ENCODE data around the gene FBXW12. TPM values are rescaled to one million over a fixed set of nuclear protein-coding genes. Genes with fewer than 3 reads are reported as not detected.

Gene FBXW12
- total RNA-seq, 4 donors from 2014 or later = not detected

DNA sequence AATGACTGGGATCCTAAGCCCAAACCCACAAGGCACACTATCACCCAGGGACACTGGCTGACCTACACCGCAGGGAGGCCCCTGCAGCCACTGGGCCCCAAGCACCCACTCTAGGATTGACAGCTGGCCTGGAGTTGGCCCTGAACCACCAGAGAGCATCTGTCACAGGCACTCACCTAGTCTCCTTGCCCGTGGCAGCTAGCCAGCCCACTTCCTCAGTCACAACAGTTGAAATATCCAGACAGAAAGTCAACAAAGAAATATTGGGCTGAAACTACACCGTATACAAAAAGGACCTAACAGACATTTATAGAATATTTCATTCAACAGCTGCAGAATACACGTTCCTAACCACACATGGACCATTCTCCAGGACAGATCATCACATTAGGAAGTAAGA, 33.4 kb upstream of the FBXW12 start:
- DNase-seq = peak in 1 of 2 donors; percentile 4
- no peak for TF ChIP-seq CTCF (IDR thresholded peaks at IDR 0.05)
- TF ChIP-seq POLR2A (IDR thresholded peaks at IDR 0.05) = no peak
- WGBS, 2 donors = 35 to 48% methylated on average over 3 to 4 of the region's 4 CpGs
- Histone ChIP-seq H3K27ac (no peak overlapping the region), H3K27me3 (no peaks in the 10 kb centered on the region), H3K4me1 (no peaks in the 10 kb centered on the region), H3K4me3 (replicated peaks in 1 of 3) (no peak overlapping the region), H3K9me3 (no peaks in the 10 kb centered on the region), H3K36me3 (no peaks in the 10 kb centered on the region)
- intact Hi-C loops (cut with DNase I) = no loop called here

GRCh38 chr3:48343432-48343831, 28.6 kb upstream of the FBXW12 start:
- no peak for DNase-seq
- intact Hi-C loops (cut with DNase I) = no loop called here
- no peak overlapping the region for H3K27ac ChIP-seq
- no peaks in the 10 kb centered on the region for H3K27me3 ChIP-seq
- H3K4me3 ChIP-seq (replicated peaks in 1 of 3) = no peak overlapping the region
- H3K9me3 ChIP-seq = no peaks in the 10 kb centered on the region
- H3K4me1 ChIP-seq = no peaks in the 10 kb centered on the region
- WGBS, 2 donors = 74 to 83% methylated on average over 8 of the region's 8 CpGs
- no peak for TF ChIP-seq POLR2A (IDR thresholded peaks at IDR 0.05)
- TF ChIP-seq CTCF (IDR thresholded peaks at IDR 0.05) = no peak
- no peaks in the 10 kb centered on the region for H3K36me3 ChIP-seq

- Histone ChIP-seq H3K4me1 (no peaks in the 10 kb centered on the region), H3K9me3 (no peaks in the 10 kb centered on the region), H3K27ac (no peak overlapping the region), H3K4me3 (replicated peaks in 1 of 3) (no peak overlapping the region), H3K36me3 (no peaks in the 10 kb centered on the region), H3K27me3 (no peaks in the 10 kb centered on the region)
- WGBS, 2 donors = 24 to 70% methylated on average over 1 of the region's 1 CpG
- TF ChIP-seq POLR2A (IDR thresholded peaks at IDR 0.05) = no peak
- TF ChIP-seq CTCF (IDR thresholded peaks at IDR 0.05) = no peak
- intact Hi-C loops (cut with DNase I) = no loop called here
- DNase-seq = no peak
Measured at GRCh38 chr3:48344867-48345507, 27.0 kb upstream of the FBXW12 start.

GRCh38 chr3:48345946-48346572, 26.0 kb upstream of the FBXW12 start:
- 86% methylated on average over 2 of the region's 2 CpGs for WGBS, 2 donors
- H3K4me3 ChIP-seq (replicated peaks in 1 of 3) = no peak overlapping the region
- intact Hi-C loops (cut with DNase I) = no loop called here
- no peak overlapping the region for H3K27ac ChIP-seq
- TF ChIP-seq CTCF (IDR thresholded peaks at IDR 0.05) = no peak
- H3K4me1 ChIP-seq = no peaks in the 10 kb centered on the region
- no peaks in the 10 kb centered on the region for H3K36me3 ChIP-seq
- no peak for DNase-seq
- H3K27me3 ChIP-seq = no peaks in the 10 kb centered on the region
- no peaks in the 10 kb centered on the region for H3K9me3 ChIP-seq

DNA sequence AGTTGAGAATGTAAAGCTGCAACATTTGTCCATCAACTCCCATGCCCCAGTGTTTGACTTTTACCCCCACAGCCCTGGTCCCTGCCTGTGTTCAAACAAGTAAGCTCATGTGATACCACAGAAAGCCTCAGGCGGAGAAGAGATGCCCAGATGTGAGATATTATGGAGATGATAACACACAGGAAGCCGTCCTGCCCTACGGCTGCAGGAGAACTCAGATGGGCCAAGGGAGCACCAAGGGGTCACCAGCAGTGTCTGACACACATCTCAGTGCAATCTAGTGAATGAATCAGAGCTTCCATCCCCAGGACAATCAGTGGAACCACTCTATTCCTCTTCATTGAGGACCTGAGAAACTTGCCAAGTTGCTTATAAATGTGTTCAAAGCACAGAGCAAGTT, 24.5 kb upstream of the FBXW12 start:
- Histone ChIP-seq H3K36me3 (no peaks in the 10 kb centered on the region), H3K27ac (no peak overlapping the region), H3K9me3 (no peaks in the 10 kb centered on the region), H3K4me3 (replicated peaks in 1 of 3) (no peak overlapping the region), H3K4me1 (no peaks in the 10 kb centered on the region), H3K27me3 (no peaks in the 10 kb centered on the region)
- no peak for DNase-seq
- intact Hi-C loops (cut with DNase I) = no loop called here
- WGBS, 2 donors = 90 to 92% methylated on average over 2 to 3 of the region's 3 CpGs
- TF ChIP-seq POLR2A (IDR thresholded peaks at IDR 0.05) (no peak), CTCF (IDR thresholded peaks at IDR 0.05) (no peak)
